OCI-LY1 (cell line): Measurements from ENCODE around the gene MPO.

Experiments used
- H2AFZ ChIP-seq: fragments of 200-600 bp; sonication (generic), shearing (Covaris generic); 2 replicates; pipeline ENCODE4 v1.6.0; 2014; ENCODE audit warnings: antibody characterized with exemption, mild to moderate bottlenecking, low read length
- H3F3A ChIP-seq: fragments of 200-600 bp; sonication (generic), shearing (Covaris generic); 2 replicates; pipeline ENCODE4 v1.6.0; 2014; ENCODE audit warnings: mild to moderate bottlenecking, antibody characterized with exemption, low read length, moderate library complexity; ENCODE audit not compliant: insufficient read depth
- H3K27ac ChIP-seq: fragments of 200-600 bp; sonication (generic); 2 replicates; pipeline ENCODE4 v1.5.1; 2014; ENCODE audit warnings: low read length, mixed run types, mild to moderate bottlenecking, low read depth; ENCODE audit not compliant: poor library complexity, severe bottlenecking
- H3K27me3 ChIP-seq: fragments of 200-600 bp; sonication (generic); 2 replicates; pipeline ENCODE4 v1.6.0; 2014; ENCODE audit warnings: antibody characterized with exemption, mild to moderate bottlenecking, low read length, moderate library complexity; ENCODE audit not compliant: insufficient read depth
- H3K36me3 ChIP-seq: fragments of 200-600 bp; sonication (generic); 2 replicates; pipeline ENCODE4 v1.6.1; 2014; ENCODE audit warnings: mild to moderate bottlenecking, antibody characterized with exemption, low read length, moderate library complexity, mixed read lengths; ENCODE audit not compliant: insufficient read depth
- H3K4me1 ChIP-seq: fragments of 200-600 bp; sonication (generic); 2 replicates; pipeline ENCODE4 v1.5.1; 2014; ENCODE audit warnings: mild to moderate bottlenecking, low read length, moderate library complexity; ENCODE audit not compliant: insufficient read depth, severe bottlenecking
- H3K4me2 ChIP-seq: fragments of 200-600 bp; sonication (generic), shearing (Covaris generic); 2 replicates; pipeline ENCODE4 v1.6.1; 2014; ENCODE audit warnings: low read length
- H3K4me3 ChIP-seq: fragments of 200-600 bp; sonication (generic); 2 replicates; pipeline ENCODE4 v1.5.1; 2014; ENCODE audit warnings: low read length, low read depth, mild to moderate bottlenecking, mixed read lengths; ENCODE audit not compliant: poor library complexity, severe bottlenecking
- H3K79me2 ChIP-seq: fragments of 200-600 bp; shearing (Covaris generic); 2 replicates; pipeline ENCODE4 v1.6.1; 2016; ENCODE audit warnings: mixed run types, low read length, mixed read lengths; ENCODE audit not compliant: insufficient read depth
- H3K9ac ChIP-seq: fragments of 200-600 bp; sonication (generic), shearing (Covaris generic); 2 replicates; pipeline ENCODE4 v1.6.1; 2014; ENCODE audit warnings: mild to moderate bottlenecking, low read length, mixed read lengths
- H3K9me2 ChIP-seq: fragments of 200-600 bp; sonication (generic), shearing (Covaris generic); 2 replicates; pipeline ENCODE4 v1.6.1; 2014; ENCODE audit warnings: low read depth, mild to moderate bottlenecking, low read length, mixed read lengths
- H3K9me3 ChIP-seq: fragments of 200-600 bp; shearing (Covaris generic); 2 replicates; pipeline ENCODE4 v1.6.1; 2014; ENCODE audit warnings: low read length, mixed read lengths
- H4K20me1 ChIP-seq: fragments of 200-600 bp; sonication (generic), shearing (Covaris generic); 2 replicates; pipeline ENCODE4 v1.6.0; 2016; ENCODE audit warnings: mild to moderate bottlenecking, low read length; ENCODE audit not compliant: insufficient read depth
- CTCF ChIP-seq: fragments of 200-600 bp; sonication (generic), shearing (Covaris generic); IDR thresholded peaks from 2 replicates; pipeline ENCODE4 v1.5.1; 2017; ENCODE audit warnings: mild to moderate bottlenecking, antibody characterized with exemption, low read length, moderate library complexity, mixed read lengths
- EZH2 ChIP-seq: fragments of 200-600 bp; sonication (generic), shearing (Covaris generic); IDR thresholded peaks from 2 replicates; pipeline ENCODE4 v1.8.0; 2017; ENCODE audit warnings: borderline replicate concordance, mixed run types, mild to moderate bottlenecking, antibody characterized with exemption, low read length, moderate library complexity, mixed read lengths

The MPO gene

GRCh38 chr17:58227733-58228132 is 53.0 kb downstream of the MPO start:
- H3K9me3 ChIP-seq: no peaks in the 10 kb centered on the region
- H3K36me3 ChIP-seq: no peaks in the 10 kb centered on the region; the same call in 1 of the 2 replicates
- H3K79me2 ChIP-seq: no peaks in the 10 kb centered on the region
- H3K4me3 ChIP-seq: no peak overlapping the region
- H2AFZ ChIP-seq: no peak overlapping the region
- H3K4me2 ChIP-seq: no peak overlapping the region
- 0 out of 2 replicates have a peak, but pooled peaks cover 4% of the 10 kb centered on the region for H3K27me3 ChIP-seq
- H3K9ac ChIP-seq: no peak overlapping the region
- no peak overlapping the region for H3K27ac ChIP-seq
- peaks cover 4% of the 10 kb centered on the region for H3K4me1 ChIP-seq
- H3F3A ChIP-seq: no peaks in the 10 kb centered on the region
- TF ChIP-seq EZH2 (no peak), CTCF (no peak)
- no peaks in the 10 kb centered on the region for H4K20me1 ChIP-seq
- no peaks in the 10 kb centered on the region for H3K9me2 ChIP-seq

- H3K36me3 ChIP-seq: no peaks in the 10 kb centered on the region; the same call in 1 of the 2 replicates
- no peak overlapping the region for H3K4me3 ChIP-seq
- no peaks in the 10 kb centered on the region for H3K9me2 ChIP-seq
- H3K9me3 ChIP-seq: no peaks in the 10 kb centered on the region
- H3K27me3 ChIP-seq: no peaks in the 10 kb centered on the region
- no peak overlapping the region for H2AFZ ChIP-seq
- no peak overlapping the region for H3K27ac ChIP-seq
- peaks cover 10% of the 10 kb centered on the region for H3K4me1 ChIP-seq
- no peaks in the 10 kb centered on the region for H4K20me1 ChIP-seq
- H3K4me2 ChIP-seq: no peak overlapping the region
- no peak overlapping the region for H3K9ac ChIP-seq
- TF ChIP-seq EZH2 (no peak), CTCF (no peak)
- H3K79me2 ChIP-seq: no peaks in the 10 kb centered on the region
- no peaks in the 10 kb centered on the region for H3F3A ChIP-seq
These were observed 56.4 kb downstream of the MPO start for GRCh38 chr17:58224315-58224714.
